GM23338 (cell line): Measurements from ENCODE around the gene CDKAL1.

Experiments used
- CREB1 ChIP-seq: fragments of 250-450 bp; sonication (Bioruptor Pico); IDR thresholded peaks from 2 replicates; pipeline ENCODE4 v1.5.0; 2020; ENCODE audit warnings: low read depth, mild to moderate bottlenecking, moderate library complexity
- EZH2 ChIP-seq: fragments of 200-600 bp; sonication (generic); IDR thresholded peaks from one replicate; pipeline ENCODE4 v1.8.0; 2017; ENCODE audit warnings: antibody characterized with exemption, mild to moderate bottlenecking, low read depth; ENCODE audit not compliant: unreplicated experiment
- EZH2phosphoT487 ChIP-seq: fragments of 200-600 bp; sonication (generic); IDR thresholded peaks from one replicate; pipeline ENCODE4 v1.8.1; 2018; ENCODE audit warnings: antibody characterized with exemption; ENCODE audit not compliant: unreplicated experiment
- NANOG ChIP-seq: IDR thresholded peaks from 2 replicates; pipeline ENCODE4 v1.6.1; 2016; ENCODE audit warnings: antibody characterized with exemption, borderline replicate concordance
- POLR2AphosphoS5 ChIP-seq: IDR thresholded peaks from 2 replicates; pipeline ENCODE4 v1.6.1; 2016; ENCODE audit warnings: antibody characterized with exemption, low read depth
- REST ChIP-seq: IDR thresholded peaks from one replicate; pipeline ENCODE4 v1.6.1; 2018; ENCODE audit warnings: antibody characterized with exemption; ENCODE audit not compliant: unreplicated experiment
- ZNF114 ChIP-seq: fragments of 250-450 bp; sonication (Bioruptor Pico); IDR thresholded peaks from 2 replicates; pipeline ENCODE4 v1.5.0; 2020; ENCODE audit warnings: mild to moderate bottlenecking, moderate library complexity
- ZNF331 ChIP-seq: fragments of 250-450 bp; sonication (Bioruptor Pico); IDR thresholded peaks from 2 replicates; pipeline ENCODE4 v1.5.0; 2020; ENCODE audit warnings: low read depth, mild to moderate bottlenecking, moderate library complexity
- TF ChIP-seq, protein P1 (sequence below), 2 experiments: fragments of 200-600 bp in 1 of 2; sonication (generic) in 1 of 2; conservative IDR thresholded peaks; 2 replicates each; pipeline versions ENCODE4 v1.5.1 to v1.6.1; 2016 to 2017; ENCODE audit warnings: antibody characterized with exemption in 2 of 2, low read depth in 2 of 2, mild to moderate bottlenecking in 2 of 2, moderate library complexity in 1 of 2

GRCh38 chr6:20879121-20879520 lies 344.9 kb downstream of the CDKAL1 start:
- TF ChIP-seq, protein P1, sequence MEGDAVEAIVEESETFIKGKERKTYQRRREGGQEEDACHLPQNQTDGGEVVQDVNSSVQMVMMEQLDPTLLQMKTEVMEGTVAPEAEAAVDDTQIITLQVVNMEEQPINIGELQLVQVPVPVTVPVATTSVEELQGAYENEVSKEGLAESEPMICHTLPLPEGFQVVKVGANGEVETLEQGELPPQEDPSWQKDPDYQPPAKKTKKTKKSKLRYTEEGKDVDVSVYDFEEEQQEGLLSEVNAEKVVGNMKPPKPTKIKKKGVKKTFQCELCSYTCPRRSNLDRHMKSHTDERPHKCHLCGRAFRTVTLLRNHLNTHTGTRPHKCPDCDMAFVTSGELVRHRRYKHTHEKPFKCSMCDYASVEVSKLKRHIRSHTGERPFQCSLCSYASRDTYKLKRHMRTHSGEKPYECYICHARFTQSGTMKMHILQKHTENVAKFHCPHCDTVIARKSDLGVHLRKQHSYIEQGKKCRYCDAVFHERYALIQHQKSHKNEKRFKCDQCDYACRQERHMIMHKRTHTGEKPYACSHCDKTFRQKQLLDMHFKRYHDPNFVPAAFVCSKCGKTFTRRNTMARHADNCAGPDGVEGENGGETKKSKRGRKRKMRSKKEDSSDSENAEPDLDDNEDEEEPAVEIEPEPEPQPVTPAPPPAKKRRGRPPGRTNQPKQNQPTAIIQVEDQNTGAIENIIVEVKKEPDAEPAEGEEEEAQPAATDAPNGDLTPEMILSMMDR (conservative IDR thresholded peaks at IDR 0.05; ENCODE audit: low read depth in 2 of 2): no peak
- TF ChIP-seq EZH2: no peak
- no peak for TF ChIP-seq REST
- TF ChIP-seq NANOG: no peak
- no peak for TF ChIP-seq ZNF331 (CRISPR knock-in tag)
- no peak for TF ChIP-seq EZH2phosphoT487
- no peak for TF ChIP-seq CREB1 (CRISPR knock-in tag)
- no peak for TF ChIP-seq ZNF114 (CRISPR knock-in tag)
- no peak for TF ChIP-seq POLR2AphosphoS5
